HG03025 (cell line): ENCODE data around the gene RNF125.

Experiments used
- ATAC-seq: cut with Tn5 transposase; IDR thresholded peaks from one replicate; pipeline ENCODE4 v1.9.1; 2021; ENCODE audit warnings: mild to moderate bottlenecking, moderate library complexity; ENCODE audit not compliant: unreplicated experiment, low FRiP score

The RNF125 gene

GRCh38 chr18:32021756-32022564, 3.3 kb downstream of the RNF125 start:
- ATAC-seq = no peak

GRCh38 chr18:32025744-32026143, 7.1 kb downstream of the RNF125 start:
- ATAC-seq = no peak

GRCh38 chr18:32026491-32027086, 8.0 kb downstream of the RNF125 start:
- no peak for ATAC-seq

GRCh38 chr18:32029558-32029957, 10.9 kb downstream of the RNF125 start:
- no peak for ATAC-seq

- ATAC-seq = no peak
These were observed 14.0 kb downstream of the RNF125 start for GRCh38 chr18:32032609-32033008.

- ATAC-seq = no peak
These were observed 18.0 kb downstream of the RNF125 start for GRCh38 chr18:32036506-32037180.

- no peak for ATAC-seq
These were observed 19.0 kb downstream of the RNF125 start for GRCh38 chr18:32037616-32038015.

GRCh38 chr18:32040936-32041335, 22.3 kb downstream of the RNF125 start:
- peak; percentile 53 for ATAC-seq

GRCh38 chr18:32042337-32042736, 23.7 kb downstream of the RNF125 start:
- no peak for ATAC-seq

GRCh38 chr18:32048507-32049091, 30.0 kb downstream of the RNF125 start:
- ATAC-seq = no peak

- no peak for ATAC-seq
These were observed 31.0 kb downstream of the RNF125 start for GRCh38 chr18:32049393-32050171.

- ATAC-seq = no peak
These were observed 38.2 kb downstream of the RNF125 start for GRCh38 chr18:32056613-32057358.

GRCh38 chr18:32057624-32058165, 39.1 kb downstream of the RNF125 start:
- ATAC-seq = no peak

GRCh38 chr18:32060026-32060425, 41.4 kb downstream of the RNF125 start:
- ATAC-seq = no peak

- ATAC-seq = no peak
These were observed 48.9 kb downstream of the RNF125 start for GRCh38 chr18:32067375-32068167.

- no peak for ATAC-seq
These were observed 53.7 kb downstream of the RNF125 start for GRCh38 chr18:32072321-32072720.

GRCh38 chr18:32074206-32074605, 55.6 kb downstream of the RNF125 start:
- no peak for ATAC-seq

- ATAC-seq = no peak
These were observed 60.2 kb downstream of the RNF125 start for GRCh38 chr18:32078845-32079244.

- no peak for ATAC-seq
These were observed 63.3 kb downstream of the RNF125 start for GRCh38 chr18:32081881-32082280.
